Ishikawa (cell line): ENCODE results near the gene LRRC1.

Experiments
- CEBPB ChIP-seq: IDR thresholded peaks from 2 replicates; pipeline ENCODE4 v1.6.1; 2012
- CREB1 ChIP-seq: IDR thresholded peaks from 2 replicates; pipeline ENCODE4 v1.6.1; 2012; ENCODE audit warnings: low read depth
- EGR1 ChIP-seq: IDR thresholded peaks from 2 replicates; pipeline ENCODE4 v1.6.1; 2012
- EP300 ChIP-seq: IDR thresholded peaks from 2 replicates; pipeline ENCODE4 v1.6.1; 2012; ENCODE audit warnings: borderline replicate concordance
- FOXM1 ChIP-seq: IDR thresholded peaks from 2 replicates; pipeline ENCODE4 v1.6.1; 2012; ENCODE audit warnings: low read depth, borderline replicate concordance
- NFIC ChIP-seq: IDR thresholded peaks from 2 replicates; pipeline ENCODE4 v1.6.1; 2012
- RAD21 ChIP-seq: IDR thresholded peaks from 2 replicates; pipeline ENCODE4 v1.6.1; 2012; ENCODE audit warnings: low read depth
- REST ChIP-seq: IDR thresholded peaks from 2 replicates; pipeline ENCODE4 v1.6.1; 2012; ENCODE audit warnings: low read depth, mild to moderate bottlenecking
- TAF1 ChIP-seq: IDR thresholded peaks from 2 replicates; pipeline ENCODE4 v1.6.1; 2012; ENCODE audit warnings: low read depth, mild to moderate bottlenecking
- TCF12 ChIP-seq: IDR thresholded peaks from 2 replicates; pipeline ENCODE4 v1.6.1; 2012; ENCODE audit warnings: low read depth
- TEAD4 ChIP-seq: IDR thresholded peaks from 2 replicates; pipeline ENCODE4 v1.6.1; 2012
- YY1 ChIP-seq: IDR thresholded peaks from 2 replicates; pipeline ENCODE4 v1.6.1; 2012; ENCODE audit warnings: low read depth
- ZBTB7A ChIP-seq: IDR thresholded peaks from 2 replicates; pipeline ENCODE4 v1.6.1; 2012; ENCODE audit warnings: low read depth
- TF ChIP-seq, protein P1 (sequence below): IDR thresholded peaks from 2 replicates; pipeline ENCODE4 v1.6.1; 2012
- TF ChIP-seq, protein P2 (sequence below): IDR thresholded peaks from 2 replicates; pipeline ENCODE4 v1.6.1; 2012

The LRRC1 gene

GRCh38 chr6:53771785-53772624, 22.8 kb upstream of the LRRC1 start:
- TF ChIP-seq, protein P1, sequence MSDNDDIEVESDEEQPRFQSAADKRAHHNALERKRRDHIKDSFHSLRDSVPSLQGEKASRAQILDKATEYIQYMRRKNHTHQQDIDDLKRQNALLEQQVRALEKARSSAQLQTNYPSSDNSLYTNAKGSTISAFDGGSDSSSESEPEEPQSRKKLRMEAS: no peak
- TF ChIP-seq CREB1: no peak
- no peak for TF ChIP-seq YY1
- no peak for TF ChIP-seq EP300
- TF ChIP-seq EGR1: no peak
- TF ChIP-seq NFIC: no peak
- TF ChIP-seq TEAD4: no peak
- TF ChIP-seq TAF1: no peak
- TF ChIP-seq, protein P2, sequence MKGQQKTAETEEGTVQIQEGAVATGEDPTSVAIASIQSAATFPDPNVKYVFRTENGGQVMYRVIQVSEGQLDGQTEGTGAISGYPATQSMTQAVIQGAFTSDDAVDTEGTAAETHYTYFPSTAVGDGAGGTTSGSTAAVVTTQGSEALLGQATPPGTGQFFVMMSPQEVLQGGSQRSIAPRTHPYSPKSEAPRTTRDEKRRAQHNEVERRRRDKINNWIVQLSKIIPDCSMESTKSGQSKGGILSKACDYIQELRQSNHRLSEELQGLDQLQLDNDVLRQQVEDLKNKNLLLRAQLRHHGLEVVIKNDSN: no peak
- TF ChIP-seq ZBTB7A: no peak
- TF ChIP-seq FOXM1: no peak

DNA sequence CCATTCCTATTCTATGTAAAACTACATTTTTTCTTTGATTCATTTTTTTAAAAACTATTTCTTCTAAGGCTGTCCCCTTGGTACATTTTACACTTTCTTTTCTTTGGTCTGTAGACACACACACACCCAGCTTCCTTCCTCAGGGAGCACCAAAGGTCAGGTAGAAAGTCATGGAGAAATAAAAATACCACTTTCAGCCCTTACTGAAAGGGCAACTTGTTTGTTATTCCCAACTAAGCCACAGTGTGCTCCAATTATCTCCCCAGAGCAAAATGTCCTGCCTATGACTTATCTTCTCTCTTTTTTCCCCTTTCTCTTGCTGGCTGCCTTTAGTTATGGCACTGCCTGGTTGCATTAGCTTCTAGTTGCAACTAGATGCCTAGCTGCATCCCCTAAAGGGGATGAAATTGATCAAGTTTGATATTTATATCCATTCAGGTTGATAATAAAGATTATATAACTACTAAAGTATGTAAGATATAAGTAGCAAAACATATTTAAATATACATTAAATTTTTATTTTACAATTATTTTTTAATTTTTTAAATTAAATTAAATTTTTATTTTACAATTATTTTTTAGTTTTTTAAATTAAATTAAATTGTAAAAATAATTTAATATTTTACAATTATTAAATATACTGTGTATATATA, 21.6 kb upstream of the LRRC1 start:
- TF ChIP-seq TCF12 (no peak), ZBTB7A (no peak), NFIC (no peak), CREB1 (no peak), TAF1 (no peak), YY1 (no peak), EP300 (no peak), TEAD4 (no peak), EGR1 (no peak), RAD21 (no peak), FOXM1 (no peak), CEBPB (no peak), REST (no peak)
- TF ChIP-seq, protein P2: no peak
- TF ChIP-seq, protein P1: no peak

DNA sequence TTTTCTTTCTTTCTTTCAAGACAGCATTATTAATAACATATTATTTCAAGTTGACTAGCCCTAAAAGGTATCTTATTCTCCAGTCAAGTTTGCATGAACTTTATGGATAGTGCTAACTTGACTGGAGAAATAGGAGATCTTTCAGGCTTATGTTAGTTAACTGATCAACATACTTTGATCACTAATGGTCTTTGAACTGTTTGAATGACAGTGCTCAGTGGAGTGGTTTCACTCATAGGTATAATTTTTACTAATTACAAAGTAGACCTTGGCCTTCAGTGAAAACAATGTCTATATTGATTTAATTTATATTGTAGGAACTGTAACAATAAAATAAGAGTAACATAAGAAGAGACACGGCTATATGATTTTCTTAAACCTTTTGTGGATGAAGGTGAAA, 8.0 kb upstream of the LRRC1 start:
- no peak for TF ChIP-seq NFIC
- TF ChIP-seq, protein P1: no peak
- TF ChIP-seq CREB1: no peak
- no peak for TF ChIP-seq CEBPB
- TF ChIP-seq TCF12: no peak
- no peak for TF ChIP-seq TEAD4
- no peak for TF ChIP-seq REST
- TF ChIP-seq EP300: no peak
- TF ChIP-seq ZBTB7A: no peak
- no peak for TF ChIP-seq TAF1
- TF ChIP-seq YY1: no peak
- no peak for TF ChIP-seq RAD21
- no peak for TF ChIP-seq EGR1
- no peak for TF ChIP-seq FOXM1
- TF ChIP-seq, protein P2: no peak

GRCh38 chr6:53790886-53791285, 3.9 kb upstream of the LRRC1 start:
- no peak for TF ChIP-seq TEAD4
- TF ChIP-seq, protein P2: no peak
- no peak for TF ChIP-seq TAF1
- no peak for TF ChIP-seq RAD21
- no peak for TF ChIP-seq ZBTB7A
- TF ChIP-seq REST: no peak
- no peak for TF ChIP-seq EGR1
- no peak for TF ChIP-seq EP300
- TF ChIP-seq TCF12: no peak
- no peak for TF ChIP-seq YY1
- no peak for TF ChIP-seq CEBPB
- TF ChIP-seq, protein P1: no peak
- no peak for TF ChIP-seq CREB1
